Transverse colon (tissue), 3 donors: Measurements from ENCODE around the gene MSMO1.

Experiments
- CTCF ChIP-seq, 5 experiments: fragments of 200-600 bp in 3 of 5; fragments of 450-650 bp in 2 of 5; sonication (generic) in 3 of 5; IDR thresholded peaks; 1 replicate in 2 of 5; 2 replicates in 3 of 5; pipeline ENCODE4 v1.5.1; 2016 to 2017; ENCODE audit warnings: antibody characterized with exemption in 5 of 5, inconsistent platforms in 3 of 5, mild to moderate bottlenecking in 2 of 5, moderate library complexity in 1 of 5
- POLR2A ChIP-seq: fragments of 450-650 bp; IDR thresholded peaks from one replicate; pipeline ENCODE4 v1.6.1; 2016; ENCODE audit warnings: antibody characterized with exemption, mild to moderate bottlenecking, moderate library complexity

- TF ChIP-seq POLR2A (no peak), CTCF (IDR thresholded peaks at IDR 0.05) (no peak)
These were observed 20.4 kb downstream of the MSMO1 start for GRCh38 chr4:165347647-165348569.
